ENCODE data around the gene BBS7.

The BBS7 gene

DNA sequence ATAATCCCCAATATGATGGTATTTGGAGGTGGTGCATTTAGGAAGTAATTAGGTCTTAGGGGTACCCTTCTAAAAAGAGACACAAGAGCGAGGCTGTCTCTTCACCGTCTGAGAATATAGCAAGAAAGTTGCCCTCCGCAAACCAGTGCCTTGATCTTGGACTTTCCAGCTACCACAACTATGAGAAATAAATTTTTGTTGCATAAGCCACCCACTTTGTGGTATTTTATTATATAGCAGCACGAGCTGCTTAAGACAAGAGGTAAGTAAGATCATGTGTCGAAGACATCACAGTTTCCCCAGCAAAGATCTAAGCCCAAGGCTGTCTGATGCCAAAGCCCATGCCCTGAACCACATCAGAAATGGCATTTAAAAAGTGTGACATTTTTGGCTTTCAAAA is 78.8 kb downstream of the BBS7 start:
- peak; percentile 63 for DNase-seq (ENCODE audit: low read depth)

DNA sequence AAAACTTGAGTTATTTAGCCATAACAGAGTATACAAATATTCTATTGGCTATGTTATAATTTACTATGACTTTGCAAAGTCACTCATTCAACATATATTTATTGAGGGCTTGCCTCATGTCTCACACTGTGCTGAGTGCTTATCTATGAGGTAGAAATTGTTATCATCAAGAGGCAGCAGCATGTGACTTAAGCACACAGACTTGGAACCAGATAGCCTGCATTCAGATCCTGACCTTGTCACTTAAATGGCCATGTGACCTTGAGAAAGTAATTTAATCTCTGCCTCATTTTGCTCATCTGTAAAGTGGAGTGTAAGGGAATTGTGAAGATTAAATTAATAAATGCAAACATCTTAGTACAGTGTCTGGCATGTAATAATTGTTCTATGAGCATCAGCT is 79.3 kb downstream of the BBS7 start:
- DNase-seq (ENCODE audit: low read depth): no peak

DNA sequence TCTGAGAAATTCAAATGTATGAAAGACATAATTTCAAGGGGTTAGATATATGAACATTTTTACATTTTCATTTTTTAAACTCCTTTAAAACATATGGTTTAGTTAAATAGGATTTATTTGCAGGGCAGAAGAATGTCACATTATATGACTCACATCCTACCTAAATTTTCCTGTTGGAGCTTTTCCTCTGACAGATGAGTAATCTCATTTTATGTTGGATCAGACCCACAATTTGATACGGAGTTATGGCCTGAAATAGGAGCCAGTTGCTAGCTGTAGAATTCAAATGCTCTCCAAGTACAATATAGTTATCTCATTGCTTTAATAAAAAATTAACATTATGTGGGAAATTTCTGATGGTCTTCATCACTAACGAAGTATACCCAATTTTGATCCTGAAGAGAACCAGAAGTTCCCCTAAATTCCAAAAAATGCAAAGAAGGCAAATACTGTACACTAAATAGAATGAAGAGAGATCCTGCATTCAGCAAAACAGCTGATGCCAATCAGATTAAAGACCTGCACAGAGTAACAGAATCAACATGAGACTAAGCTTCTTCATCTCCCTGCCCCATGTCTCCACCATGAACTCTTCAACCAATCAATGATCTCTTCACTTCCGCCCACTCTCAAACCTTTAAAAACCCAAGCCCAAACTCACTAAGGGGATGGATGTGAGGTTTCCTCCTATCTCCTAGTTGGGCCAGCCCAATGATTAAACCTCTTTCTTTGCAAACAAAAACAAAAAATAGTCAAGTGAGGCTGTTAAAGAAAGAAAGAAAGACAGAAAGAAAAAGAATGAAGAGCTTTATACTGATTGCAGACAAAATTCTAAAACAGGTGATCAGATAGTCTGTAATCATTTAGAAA is 80.1 kb downstream of the BBS7 start:
- DNase-seq (ENCODE audit: low read depth): peak; percentile 75

DNA sequence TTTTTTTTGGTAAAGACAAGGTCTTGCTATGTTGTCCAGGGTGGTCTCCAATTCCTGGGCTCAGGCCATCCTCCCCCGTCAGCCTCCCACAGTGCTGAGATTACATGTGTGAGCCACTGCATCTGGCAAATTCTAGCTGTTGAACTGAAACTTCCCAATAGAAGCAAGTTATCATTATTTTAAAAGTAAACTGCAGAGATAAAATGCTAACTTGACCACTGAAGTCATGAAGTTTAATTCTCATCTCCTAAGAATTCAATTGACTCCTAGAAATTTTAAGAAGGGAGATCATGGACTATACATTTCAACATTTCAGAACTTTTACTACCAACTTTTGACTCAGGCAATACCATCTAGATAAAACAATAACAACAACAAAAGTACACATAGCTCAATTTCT is 80.8 kb downstream of the BBS7 start:
- DNase-seq (ENCODE audit: low read depth): no peak

DNA sequence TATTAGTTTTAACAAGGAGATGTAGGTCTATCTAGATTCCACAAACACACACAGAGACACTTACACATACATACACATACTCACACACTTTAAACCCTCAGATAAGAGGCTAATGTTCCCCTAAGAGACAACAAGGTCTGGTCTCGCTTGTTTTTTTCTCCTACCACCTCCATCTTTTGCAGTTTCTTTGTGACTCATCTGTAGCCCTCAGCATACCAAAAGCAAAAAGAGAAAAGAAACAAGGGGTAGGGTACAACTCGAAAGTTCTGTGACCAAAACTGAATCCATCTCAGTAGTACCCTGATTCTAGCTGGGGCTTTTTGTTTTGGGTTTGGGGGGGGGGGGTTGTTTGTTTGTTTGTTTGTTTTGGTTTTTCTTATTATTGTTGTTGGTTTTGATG is 81.4 kb downstream of the BBS7 start:
- no peak for DNase-seq (ENCODE audit: low read depth)

DNA sequence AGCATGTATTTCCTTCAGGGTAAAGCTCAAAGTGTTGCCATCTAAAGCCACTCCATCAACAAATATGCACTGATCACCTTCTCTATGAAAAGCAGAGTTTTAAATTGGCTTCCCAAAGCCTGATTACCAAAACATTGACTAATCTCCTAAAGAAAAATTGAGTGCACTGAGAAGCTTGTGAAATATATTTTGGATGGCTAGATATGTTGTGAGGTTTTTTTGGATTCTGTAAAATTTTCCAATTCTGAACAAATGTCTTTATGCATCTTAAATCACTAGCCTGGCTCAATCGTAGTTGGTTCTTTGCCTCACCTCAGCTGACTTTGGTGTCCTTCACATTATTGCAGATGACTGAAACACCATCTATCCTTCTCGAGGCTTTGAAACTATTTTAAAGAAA is 84.1 kb downstream of the BBS7 start:
- no peak for DNase-seq (ENCODE audit: low read depth)

DNA sequence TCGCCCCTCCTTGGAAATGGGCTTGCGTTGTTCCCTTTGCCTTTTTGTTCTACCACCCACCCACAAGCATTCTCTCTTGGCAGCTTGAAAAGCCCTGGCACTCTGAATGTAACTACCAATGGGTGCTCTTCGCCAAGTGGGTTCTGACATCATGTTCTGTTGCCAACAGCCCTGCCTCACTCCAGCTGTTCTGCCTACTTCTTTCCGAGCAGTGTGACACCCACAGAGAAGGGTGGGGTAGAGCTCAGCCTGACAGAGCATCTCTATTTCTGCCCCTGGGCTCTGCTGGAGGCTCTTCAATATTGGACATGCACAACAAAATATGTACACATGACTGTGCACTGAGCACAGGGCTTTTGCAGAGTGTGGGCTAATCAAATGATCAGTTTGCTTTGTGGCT is 84.8 kb downstream of the BBS7 start:
- no peak for DNase-seq (ENCODE audit: low read depth)

DNA sequence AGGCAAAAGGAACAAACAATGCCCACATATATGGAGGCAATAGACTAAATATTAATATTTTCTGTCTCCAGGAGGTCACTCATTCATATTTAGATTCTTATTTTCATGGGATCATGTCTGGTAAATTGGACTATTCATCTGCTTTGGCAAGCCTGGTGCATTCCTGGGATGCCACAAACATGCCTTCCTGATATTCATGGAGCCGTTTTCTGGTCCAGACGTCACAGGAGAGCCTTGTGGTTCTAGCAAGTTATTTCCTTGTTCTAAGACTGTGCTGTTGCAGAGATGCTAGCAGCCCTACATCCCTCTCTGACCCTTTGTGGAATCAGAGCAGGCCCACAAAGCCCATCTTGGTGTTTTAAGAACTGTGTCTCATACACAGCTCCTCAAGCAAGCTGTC is 85.3 kb downstream of the BBS7 start:
- DNase-seq (ENCODE audit: low read depth): peak; percentile 97

DNA sequence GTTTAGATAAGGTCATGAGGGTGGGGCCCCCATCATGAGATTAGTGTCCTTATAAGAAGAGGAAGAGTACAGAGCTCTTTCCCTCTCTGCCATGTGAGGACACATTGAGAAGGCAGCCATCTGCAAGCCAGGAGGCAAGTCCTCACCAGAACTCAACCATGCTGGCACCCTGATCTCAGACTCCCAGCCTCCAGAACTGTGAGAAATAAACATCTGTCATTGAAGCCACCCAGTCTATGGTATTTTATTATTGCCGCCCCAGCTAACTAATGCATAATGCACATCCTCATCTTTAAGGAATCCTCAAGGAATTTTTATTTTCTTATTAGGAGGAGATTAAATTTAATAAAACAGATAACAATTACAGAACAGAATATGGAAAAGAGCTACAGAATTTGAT is 85.9 kb downstream of the BBS7 start:
- no peak for DNase-seq (ENCODE audit: low read depth)

DNA sequence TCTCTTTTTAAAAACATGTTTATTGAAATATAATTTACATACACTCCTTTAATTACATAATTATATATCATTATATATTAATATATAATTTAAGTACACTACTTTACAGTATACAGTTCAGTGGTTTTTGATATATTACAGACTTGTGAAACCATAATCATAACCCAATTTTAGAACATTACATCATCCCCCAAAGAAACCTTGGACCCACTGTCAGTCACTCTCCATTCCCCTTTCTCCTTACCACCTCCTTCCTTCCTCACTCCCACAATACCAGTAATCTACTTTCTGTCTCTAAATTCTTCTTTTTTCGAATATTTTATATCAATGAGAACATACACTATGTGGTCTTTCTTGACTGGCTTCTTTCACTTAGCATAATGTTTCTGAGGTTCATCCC is 87.1 kb downstream of the BBS7 start:
- DNase-seq (ENCODE audit: low read depth): no peak

DNA sequence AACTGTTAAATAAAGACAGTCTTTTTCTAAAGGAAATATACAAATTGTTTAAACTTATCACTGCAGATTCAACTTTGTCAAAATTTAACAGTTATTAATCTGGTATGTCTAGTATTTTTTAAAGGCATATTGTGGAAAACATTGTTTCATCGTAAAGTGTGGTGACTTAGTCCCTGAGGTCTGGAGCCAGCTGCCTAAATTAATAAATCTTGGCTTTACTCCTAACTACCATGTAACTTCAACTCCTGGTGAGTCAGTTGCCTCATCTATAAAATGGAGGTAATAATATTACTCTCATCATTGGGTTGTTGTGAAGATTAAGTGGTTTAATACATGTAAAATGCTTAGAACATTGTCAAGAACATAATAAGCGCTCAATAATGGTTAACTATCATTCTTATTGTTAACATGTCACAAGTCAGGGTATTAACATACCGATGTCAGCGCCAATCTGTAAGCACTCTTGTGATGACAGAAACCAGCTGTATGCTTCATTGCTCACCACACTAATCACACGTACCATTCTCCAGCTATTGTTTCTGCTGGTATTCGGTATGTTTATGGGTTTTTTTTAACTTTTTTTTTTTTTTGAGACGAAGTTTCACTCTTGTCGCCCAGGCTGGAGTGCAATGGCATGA is 91.2 kb downstream of the BBS7 start:
- no peak for DNase-seq (ENCODE audit: low read depth)

DNA sequence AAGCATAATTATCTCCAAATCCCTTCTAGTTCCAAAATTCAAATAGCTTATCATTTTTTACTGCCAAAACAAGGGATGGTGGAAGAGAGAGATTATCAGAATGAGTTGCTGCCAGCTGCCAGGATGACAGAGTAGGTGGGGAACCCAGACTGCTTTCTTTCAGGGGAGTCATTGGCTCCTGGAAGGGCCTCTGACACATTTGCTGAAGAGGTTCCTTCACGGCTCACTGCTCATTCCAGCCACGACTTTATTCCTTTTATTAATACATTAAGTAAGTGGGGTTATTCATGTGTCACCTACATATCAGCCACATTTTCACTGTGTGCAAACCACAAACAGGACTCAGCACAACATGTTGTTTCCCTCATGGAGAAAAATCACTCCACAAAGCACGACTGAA is 92.6 kb downstream of the BBS7 start:
- DNase-seq (ENCODE audit: low read depth): no peak

DNA sequence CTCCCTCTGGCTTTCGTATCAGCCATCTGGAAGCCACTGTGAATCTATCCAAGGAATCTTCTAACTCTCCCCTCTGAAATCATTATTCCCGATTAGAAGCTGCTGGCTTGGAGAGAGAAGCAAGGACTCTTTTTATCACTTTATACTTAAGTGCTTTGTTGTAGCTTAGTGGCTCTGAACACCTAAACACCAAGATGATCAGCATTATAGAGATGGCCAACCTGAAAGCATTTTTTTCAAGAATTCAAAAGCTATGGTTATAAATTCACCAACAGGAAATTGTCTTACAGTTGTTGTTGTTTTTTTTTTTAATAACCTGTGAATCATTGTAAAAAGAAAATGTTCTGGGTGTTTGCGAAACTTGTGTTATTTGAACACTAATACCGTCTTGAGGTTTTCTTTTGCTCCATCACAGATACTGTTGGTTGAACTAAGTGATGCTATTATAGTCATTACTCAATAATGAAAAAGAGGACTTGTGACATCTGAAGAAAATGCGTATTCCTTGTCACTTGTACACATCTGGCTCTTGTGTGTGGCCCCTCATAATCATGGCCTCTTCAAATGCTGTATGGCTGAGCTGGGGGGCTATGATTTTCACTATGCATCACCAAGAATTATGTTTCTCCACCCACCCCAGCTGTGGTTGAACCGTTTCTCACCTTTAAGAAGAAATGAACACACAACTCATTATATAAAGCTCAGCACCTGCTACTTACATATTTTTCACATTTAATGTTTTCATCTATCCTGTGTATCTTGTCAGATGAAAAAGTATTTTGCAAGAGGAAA is 93.5 kb downstream of the BBS7 start:
- DNase-seq (ENCODE audit: low read depth): no peak

Measured in non-pigmented ciliary epithelial cell (primary cell).